ENCODE data around the gene BCLAF3. TPM values are rescaled to one million over a fixed set of nuclear protein-coding genes. Genes with fewer than 3 reads are reported as not detected.

The BCLAF3 gene
- total RNA-seq, 1 donor, result 7.6 TPM

GRCh38 chrX:20029728-20030127 is 38.9 kb upstream of the BCLAF3 start:
- Histone ChIP-seq H3K9me3 (ENCODE audit: low read depth, low read length) (no peaks in the 10 kb centered on the region), H3K27me3 (ENCODE audit: insufficient read depth, low read length) (peaks cover 5% of the 10 kb centered on the region), H2AFZ (ENCODE audit: low read length) (no peak overlapping the region), H3K27ac (ENCODE audit: low read depth, low read length) (no peak overlapping the region), H3K79me2 (ENCODE audit: insufficient read depth, low read length) (no peaks in the 10 kb centered on the region), H3K4me1 (ENCODE audit: insufficient read depth, low read length) (no peaks in the 10 kb centered on the region), H3K4me3 (ENCODE audit: insufficient read depth, low read length) (no peak overlapping the region), H4K20me1 (ENCODE audit: insufficient read depth, low read length) (no peaks in the 10 kb centered on the region), H3K4me2 (ENCODE audit: insufficient read depth, low read length) (no peak overlapping the region), H3K36me3 (ENCODE audit: insufficient read depth, low read length) (no peaks in the 10 kb centered on the region)
- no peak for DNase-seq (ENCODE audit: insufficient read length, low spot score, missing footprints)
- TF ChIP-seq, protein P1, sequence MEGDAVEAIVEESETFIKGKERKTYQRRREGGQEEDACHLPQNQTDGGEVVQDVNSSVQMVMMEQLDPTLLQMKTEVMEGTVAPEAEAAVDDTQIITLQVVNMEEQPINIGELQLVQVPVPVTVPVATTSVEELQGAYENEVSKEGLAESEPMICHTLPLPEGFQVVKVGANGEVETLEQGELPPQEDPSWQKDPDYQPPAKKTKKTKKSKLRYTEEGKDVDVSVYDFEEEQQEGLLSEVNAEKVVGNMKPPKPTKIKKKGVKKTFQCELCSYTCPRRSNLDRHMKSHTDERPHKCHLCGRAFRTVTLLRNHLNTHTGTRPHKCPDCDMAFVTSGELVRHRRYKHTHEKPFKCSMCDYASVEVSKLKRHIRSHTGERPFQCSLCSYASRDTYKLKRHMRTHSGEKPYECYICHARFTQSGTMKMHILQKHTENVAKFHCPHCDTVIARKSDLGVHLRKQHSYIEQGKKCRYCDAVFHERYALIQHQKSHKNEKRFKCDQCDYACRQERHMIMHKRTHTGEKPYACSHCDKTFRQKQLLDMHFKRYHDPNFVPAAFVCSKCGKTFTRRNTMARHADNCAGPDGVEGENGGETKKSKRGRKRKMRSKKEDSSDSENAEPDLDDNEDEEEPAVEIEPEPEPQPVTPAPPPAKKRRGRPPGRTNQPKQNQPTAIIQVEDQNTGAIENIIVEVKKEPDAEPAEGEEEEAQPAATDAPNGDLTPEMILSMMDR (IDR thresholded peaks at IDR 0.05; ENCODE audit: extremely low read depth, low read depth, low read length), result no peak

- H3K27me3 ChIP-seq (ENCODE audit: insufficient read depth, low read length), result peaks cover 5% of the 10 kb centered on the region
- H3K4me1 ChIP-seq (ENCODE audit: insufficient read depth, low read length), result no peaks in the 10 kb centered on the region
- H3K79me2 ChIP-seq (ENCODE audit: insufficient read depth, low read length), result no peaks in the 10 kb centered on the region
- H3K4me3 ChIP-seq (ENCODE audit: insufficient read depth, low read length), result no peak overlapping the region
- TF ChIP-seq, protein P1 (IDR thresholded peaks at IDR 0.05; ENCODE audit: extremely low read depth, low read depth, low read length), result no peak
- no peak overlapping the region for H3K27ac ChIP-seq (ENCODE audit: low read depth, low read length)
- H4K20me1 ChIP-seq (ENCODE audit: insufficient read depth, low read length), result no peaks in the 10 kb centered on the region
- H3K36me3 ChIP-seq (ENCODE audit: insufficient read depth, low read length), result no peaks in the 10 kb centered on the region
- no peak overlapping the region for H3K4me2 ChIP-seq (ENCODE audit: insufficient read depth, low read length)
- H2AFZ ChIP-seq (ENCODE audit: low read length), result no peak overlapping the region
- no peak for DNase-seq (ENCODE audit: insufficient read length, low spot score, missing footprints)
- no peaks in the 10 kb centered on the region for H3K9me3 ChIP-seq (ENCODE audit: low read depth, low read length)
Observed at GRCh38 chrX:20028588-20028987, 37.7 kb upstream of the BCLAF3 start.

GRCh38 chrX:20026278-20026677 is 35.4 kb upstream of the BCLAF3 start:
- Histone ChIP-seq H3K4me1 (ENCODE audit: insufficient read depth, low read length) (no peaks in the 10 kb centered on the region), H3K79me2 (ENCODE audit: insufficient read depth, low read length) (no peaks in the 10 kb centered on the region), H2AFZ (ENCODE audit: low read length) (no peak overlapping the region), H3K36me3 (ENCODE audit: insufficient read depth, low read length) (no peaks in the 10 kb centered on the region), H3K9me3 (ENCODE audit: low read depth, low read length) (no peaks in the 10 kb centered on the region), H3K4me3 (ENCODE audit: insufficient read depth, low read length) (no peak overlapping the region), H3K27ac (ENCODE audit: low read depth, low read length) (no peak overlapping the region), H3K4me2 (ENCODE audit: insufficient read depth, low read length) (no peak overlapping the region), H3K27me3 (ENCODE audit: insufficient read depth, low read length) (peaks cover 5% of the 10 kb centered on the region), H4K20me1 (ENCODE audit: insufficient read depth, low read length) (no peaks in the 10 kb centered on the region)
- TF ChIP-seq, protein P1 (IDR thresholded peaks at IDR 0.05; ENCODE audit: extremely low read depth, low read depth, low read length), result no peak
- no peak for DNase-seq (ENCODE audit: insufficient read length, low spot score, missing footprints)

- no peak overlapping the region for H2AFZ ChIP-seq (ENCODE audit: low read length)
- no peaks in the 10 kb centered on the region for H3K4me1 ChIP-seq (ENCODE audit: insufficient read depth, low read length)
- H3K79me2 ChIP-seq (ENCODE audit: insufficient read depth, low read length), result no peaks in the 10 kb centered on the region
- H3K4me2 ChIP-seq (ENCODE audit: insufficient read depth, low read length), result no peak overlapping the region
- H3K27me3 ChIP-seq (ENCODE audit: insufficient read depth, low read length), result no peaks in the 10 kb centered on the region
- H3K27ac ChIP-seq (ENCODE audit: low read depth, low read length), result no peak overlapping the region
- H4K20me1 ChIP-seq (ENCODE audit: insufficient read depth, low read length), result no peaks in the 10 kb centered on the region
- no peak overlapping the region for H3K4me3 ChIP-seq (ENCODE audit: insufficient read depth, low read length)
- DNase-seq (ENCODE audit: insufficient read length, low spot score, missing footprints), result no peak
- TF ChIP-seq, protein P1 (IDR thresholded peaks at IDR 0.05; ENCODE audit: extremely low read depth, low read depth, low read length), result no peak
- H3K9me3 ChIP-seq (ENCODE audit: low read depth, low read length), result peaks cover 6% of the 10 kb centered on the region
- no peaks in the 10 kb centered on the region for H3K36me3 ChIP-seq (ENCODE audit: insufficient read depth, low read length)
Observed at GRCh38 chrX:20019672-20020365, 29.0 kb upstream of the BCLAF3 start.
